Measurements from ENCODE around the gene CIZ1.
"Not testable (repeated sequence)": the region's sequence is repeated elsewhere in the genome, so short reads cannot be mapped to it uniquely, and the experiment has no call there.

CIZ1 gene, protein sequence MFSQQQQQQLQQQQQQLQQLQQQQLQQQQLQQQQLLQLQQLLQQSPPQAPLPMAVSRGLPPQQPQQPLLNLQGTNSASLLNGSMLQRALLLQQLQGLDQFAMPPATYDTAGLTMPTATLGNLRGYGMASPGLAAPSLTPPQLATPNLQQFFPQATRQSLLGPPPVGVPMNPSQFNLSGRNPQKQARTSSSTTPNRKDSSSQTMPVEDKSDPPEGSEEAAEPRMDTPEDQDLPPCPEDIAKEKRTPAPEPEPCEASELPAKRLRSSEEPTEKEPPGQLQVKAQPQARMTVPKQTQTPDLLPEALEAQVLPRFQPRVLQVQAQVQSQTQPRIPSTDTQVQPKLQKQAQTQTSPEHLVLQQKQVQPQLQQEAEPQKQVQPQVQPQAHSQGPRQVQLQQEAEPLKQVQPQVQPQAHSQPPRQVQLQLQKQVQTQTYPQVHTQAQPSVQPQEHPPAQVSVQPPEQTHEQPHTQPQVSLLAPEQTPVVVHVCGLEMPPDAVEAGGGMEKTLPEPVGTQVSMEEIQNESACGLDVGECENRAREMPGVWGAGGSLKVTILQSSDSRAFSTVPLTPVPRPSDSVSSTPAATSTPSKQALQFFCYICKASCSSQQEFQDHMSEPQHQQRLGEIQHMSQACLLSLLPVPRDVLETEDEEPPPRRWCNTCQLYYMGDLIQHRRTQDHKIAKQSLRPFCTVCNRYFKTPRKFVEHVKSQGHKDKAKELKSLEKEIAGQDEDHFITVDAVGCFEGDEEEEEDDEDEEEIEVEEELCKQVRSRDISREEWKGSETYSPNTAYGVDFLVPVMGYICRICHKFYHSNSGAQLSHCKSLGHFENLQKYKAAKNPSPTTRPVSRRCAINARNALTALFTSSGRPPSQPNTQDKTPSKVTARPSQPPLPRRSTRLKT

GRCh38 chr9:128191406-128192046, at the start of gene CIZ1:
TSS of gene CIZ1 (minus strand) at chr9:128191572. CDS start at chr9:128190857, 715 bp downstream.
- DNase-seq (ENCODE audit: low read depth): peak; percentile 7
- peak within 1 kb of the TSS; percentile 89 for H3K4me3 ChIP-seq (ENCODE audit: low read depth, low read length)
- peak; percentile 83 for TF ChIP-seq CTCF (IDR thresholded peaks at IDR 0.05; ENCODE audit: control insufficient read depth, extremely low read depth, insufficient read depth)

GRCh38 chr9:128233817-128234406, 42.5 kb upstream of the CIZ1 start:
- no peak for TF ChIP-seq CTCF (IDR thresholded peaks at IDR 0.05; ENCODE audit: control insufficient read depth, extremely low read depth, insufficient read depth)
- DNase-seq (ENCODE audit: low read depth): no peak

DNA sequence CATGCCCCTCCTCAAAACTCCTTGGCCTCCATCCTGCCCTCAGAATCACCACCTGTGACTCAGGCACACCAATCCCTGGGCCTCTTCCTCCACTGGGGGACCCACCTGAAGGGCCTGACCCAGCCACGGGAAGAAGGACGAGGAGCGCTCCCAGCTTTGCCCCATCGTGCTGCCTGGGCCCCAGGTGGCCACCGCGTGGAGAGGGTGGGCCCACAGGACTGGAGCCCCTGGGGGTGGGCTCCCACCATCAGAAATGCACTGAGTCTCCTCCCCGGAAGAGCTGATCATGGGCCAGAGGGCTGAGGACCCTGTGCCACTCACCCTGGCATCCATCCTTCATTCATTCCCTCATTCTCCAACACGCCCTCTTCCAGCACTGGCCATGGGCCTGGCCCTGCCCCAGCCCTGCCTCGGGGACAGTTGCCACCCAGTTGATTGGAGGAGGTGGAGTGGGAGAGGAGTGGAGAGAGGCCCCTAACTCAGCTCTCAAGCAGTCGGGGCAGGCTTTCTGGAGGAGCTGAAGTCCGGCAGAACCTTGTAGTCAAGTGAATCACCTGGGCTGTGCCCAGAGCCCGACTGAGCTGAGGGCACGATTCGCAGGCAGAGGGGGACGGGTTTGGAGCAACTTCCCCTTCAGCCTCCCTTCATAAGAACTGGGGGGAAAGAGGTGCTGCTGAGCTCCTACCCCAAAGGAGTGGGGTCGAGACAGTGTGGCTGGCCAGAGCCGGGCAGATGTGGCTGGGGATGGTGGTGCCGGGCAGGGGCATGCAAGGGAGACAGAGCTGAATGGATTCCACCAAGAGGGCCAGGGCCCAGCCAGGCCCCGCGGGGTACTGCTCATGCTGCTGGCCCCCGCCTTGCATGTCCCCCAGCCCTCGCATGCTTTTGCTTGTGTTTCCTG, 41.4 kb upstream of the CIZ1 start:
- no peak for DNase-seq (ENCODE audit: low read depth)
- H3K4me3 ChIP-seq (ENCODE audit: low read depth, low read length): no peak overlapping the region
- TF ChIP-seq CTCF (IDR thresholded peaks at IDR 0.05; ENCODE audit: control insufficient read depth, extremely low read depth, insufficient read depth): no peak

More at GRCh38 chr9:128233817-128234406, 42.5 kb upstream of the CIZ1 start:
- no peak overlapping the region for H3K4me3 ChIP-seq (ENCODE audit: low read depth, low read length)

DNA sequence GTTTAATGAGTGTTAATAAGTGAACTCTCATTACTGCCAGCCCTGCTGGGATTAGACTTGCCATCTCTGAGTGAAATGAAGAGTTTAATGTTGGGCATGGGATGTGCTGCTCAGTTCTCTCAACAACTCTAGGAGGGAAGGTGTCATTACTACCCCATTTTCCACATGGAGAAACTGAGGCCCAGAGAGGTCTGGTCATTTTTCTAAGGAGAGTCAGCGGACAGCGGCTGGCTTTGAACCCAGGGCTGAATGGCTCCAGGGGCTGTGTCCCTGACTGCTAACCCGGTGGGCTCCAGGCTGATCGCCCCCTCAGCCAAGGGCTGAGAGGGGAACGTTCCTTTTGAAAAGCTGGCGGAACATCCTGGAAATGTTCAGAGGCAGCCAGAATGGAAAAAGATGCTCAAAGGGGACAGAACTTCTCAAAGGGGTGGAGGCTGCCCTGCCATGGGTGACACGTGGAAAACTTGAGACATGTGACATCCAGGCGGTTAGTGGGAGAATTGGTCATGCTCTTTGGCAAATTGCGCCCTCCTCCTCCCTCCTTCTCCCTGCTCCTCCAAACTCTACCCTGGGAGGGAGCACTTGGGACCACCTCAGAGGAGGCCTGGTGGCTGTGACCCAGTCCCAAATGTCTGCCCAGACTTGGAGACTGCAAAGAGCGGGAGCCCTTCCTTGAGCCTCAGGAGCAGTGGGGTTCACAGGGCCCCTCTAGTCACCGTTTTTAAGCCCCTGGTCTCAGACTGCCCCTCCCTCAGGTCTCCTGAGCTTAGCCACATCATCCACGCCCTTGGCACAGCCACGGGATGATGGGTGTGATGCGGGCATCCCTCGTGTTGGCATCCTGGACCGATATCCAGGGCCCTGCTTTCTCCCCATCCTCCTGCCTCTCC, 40.5 kb upstream of the CIZ1 start:
- no peak for TF ChIP-seq CTCF (IDR thresholded peaks at IDR 0.05; ENCODE audit: control insufficient read depth, extremely low read depth, insufficient read depth)
- no peak for DNase-seq (ENCODE audit: low read depth)
- no peak overlapping the region for H3K4me3 ChIP-seq (ENCODE audit: low read depth, low read length)

DNA sequence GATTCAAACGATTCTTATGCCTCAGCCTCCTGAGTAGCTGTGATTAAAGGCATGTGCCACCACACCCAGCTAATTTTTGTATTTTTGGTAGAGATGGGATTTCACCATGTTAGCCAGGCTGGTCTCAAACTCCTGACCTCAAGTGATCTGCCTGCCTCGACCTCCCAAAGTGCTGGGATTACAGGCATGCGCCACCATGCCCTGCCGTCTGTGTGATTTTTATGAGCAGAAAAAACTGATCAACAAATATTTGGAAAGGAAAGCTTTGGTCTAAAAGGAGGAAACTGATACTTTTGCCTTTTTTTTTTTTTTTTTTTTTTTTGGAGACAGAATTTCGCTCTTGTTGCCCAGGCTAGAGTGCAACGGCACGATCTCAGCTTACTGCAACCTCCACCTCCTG, 39.5 kb upstream of the CIZ1 start:
- DNase-seq (ENCODE audit: low read depth); H3K4me3 ChIP-seq (ENCODE audit: low read depth, low read length): not testable (repeated sequence)

GRCh38 chr9:128226412-128226801, 35.0 kb upstream of the CIZ1 start:
- no peak overlapping the region for H3K4me3 ChIP-seq (ENCODE audit: low read depth, low read length)
- no peak for TF ChIP-seq CTCF (IDR thresholded peaks at IDR 0.05; ENCODE audit: control insufficient read depth, extremely low read depth, insufficient read depth)
- no peak for DNase-seq (ENCODE audit: low read depth)
